Mesodermal cell (in vitro differentiated cells): ENCODE measurements around the gene EDC4.

ENCODE experiments used
- H3K27ac ChIP-seq: 2 replicates; pipeline ENCODE4 v1.7.0; 2013; ENCODE audit warnings: mild to moderate bottlenecking, low read depth, low read length, moderate library complexity; ENCODE audit not compliant: severe bottlenecking
- H3K36me3 ChIP-seq: 2 replicates; pipeline ENCODE4 v1.7.1; 2013; ENCODE audit warnings: mild to moderate bottlenecking, low read length, moderate library complexity; ENCODE audit not compliant: control insufficient read depth, insufficient read depth
- H3K4me1 ChIP-seq: one replicate; pipeline ENCODE4 v1.7.1; 2013; ENCODE audit warnings: mild to moderate bottlenecking, low read length; ENCODE audit not compliant: insufficient read depth, control insufficient read depth, poor library complexity, severe bottlenecking
- H3K4me3 ChIP-seq: 2 replicates; pipeline ENCODE4 v1.7.0; 2013; ENCODE audit warnings: low read length, control low read depth, mild to moderate bottlenecking; ENCODE audit not compliant: insufficient read depth, poor library complexity, severe bottlenecking; ENCODE audit errors: extremely low read depth
- H3K9me3 ChIP-seq: 2 replicates; pipeline ENCODE4 v1.7.1; 2013; ENCODE audit warnings: mild to moderate bottlenecking, low read length, moderate library complexity; ENCODE audit not compliant: control insufficient read depth
- WGBS, 2 experiments: methylation state at CpG; one replicate each; pipeline ENCODE4 v1.1.5; 2013; ENCODE audit warnings: missing lambda C conversion rate in 2 of 2; ENCODE audit not compliant: insufficient coverage in 2 of 2; 5-methylcytosine and 5-hydroxymethylcytosine counted together

The EDC4 gene

DNA sequence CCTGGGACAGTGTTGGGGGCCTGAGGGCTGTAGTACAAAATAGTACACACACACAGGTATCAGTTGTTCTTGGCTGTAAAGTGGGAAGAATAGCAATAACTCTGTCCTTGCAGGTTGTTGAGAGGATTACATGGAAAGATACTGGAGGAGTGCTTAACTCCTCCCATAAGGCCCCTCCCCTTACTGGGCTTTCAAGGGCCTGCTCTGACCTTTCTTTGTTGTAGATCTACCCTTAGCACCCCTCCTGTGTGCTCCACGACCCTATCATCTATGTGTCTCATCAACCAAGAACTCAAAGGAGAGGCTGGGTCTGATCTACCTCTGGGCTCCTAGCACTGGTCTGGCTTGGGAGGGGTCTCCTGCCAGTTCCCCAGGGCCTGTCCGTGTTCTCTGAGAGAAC lies 8.3 kb upstream of the EDC4 start:
- peaks cover 93% of the 10 kb centered on the region for H3K36me3 ChIP-seq
- H3K9me3 ChIP-seq, result no peaks in the 10 kb centered on the region
- H3K4me3 ChIP-seq, result no peak overlapping the region
- no peak overlapping the region for H3K27ac ChIP-seq
- 88 to 93% methylated on average over 1 to 2 of the region's 2 CpGs for WGBS, 2 experiments
- H3K4me1 ChIP-seq, result peaks cover 17% of the 10 kb centered on the region

DNA sequence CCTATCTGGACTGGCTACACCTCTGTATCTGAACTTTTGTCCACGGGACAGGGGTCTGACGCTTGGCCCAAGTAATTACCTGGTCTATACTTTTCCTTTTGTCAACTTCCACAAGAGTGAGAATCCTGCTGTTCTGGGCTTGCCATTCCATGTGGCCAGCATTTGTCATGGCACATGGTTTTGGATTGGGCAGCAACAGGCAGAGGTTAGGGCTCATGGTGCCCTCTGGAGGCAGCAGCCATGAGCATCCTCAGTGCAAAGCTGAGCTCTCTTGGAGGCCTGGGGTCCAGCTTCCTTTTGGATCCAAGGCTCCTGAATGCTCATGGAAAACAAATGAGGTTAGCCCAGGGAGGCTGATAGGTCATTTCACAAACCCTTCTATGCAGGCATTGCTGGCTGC lies 7.5 kb upstream of the EDC4 start:
- 100% methylated on average over 2 of the region's 2 CpGs for WGBS, 2 experiments
- Histone ChIP-seq H3K36me3 (peaks cover 95% of the 10 kb centered on the region), H3K4me3 (no peak overlapping the region), H3K4me1 (peaks cover 17% of the 10 kb centered on the region), H3K27ac (no peak overlapping the region), H3K9me3 (no peaks in the 10 kb centered on the region)

DNA sequence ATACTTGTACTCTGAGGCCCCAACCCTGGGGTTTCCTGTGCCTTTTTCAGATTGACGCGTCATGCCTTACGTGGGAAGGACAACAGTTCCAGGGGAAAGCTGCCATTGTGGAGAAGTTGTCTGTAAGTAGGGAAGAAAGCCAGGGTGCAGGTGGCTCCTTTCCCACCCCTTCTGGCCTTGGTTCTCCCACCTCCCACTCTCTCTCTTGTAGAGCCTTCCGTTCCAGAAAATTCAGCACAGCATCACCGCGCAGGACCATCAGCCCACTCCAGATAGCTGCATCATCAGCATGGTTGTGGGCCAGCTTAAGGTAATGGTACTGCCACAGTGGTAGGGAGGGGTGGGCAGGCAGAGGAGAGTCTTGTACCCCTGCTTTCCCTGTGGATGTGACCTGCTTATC lies 4.6 kb upstream of the EDC4 start:
- WGBS, 2 experiments, result 100% methylated on average over 1 to 2 of the region's 6 CpGs
- Histone ChIP-seq H3K4me3 (no peak overlapping the region), H3K9me3 (no peaks in the 10 kb centered on the region), H3K27ac (no peak overlapping the region), H3K4me1 (peaks cover under 1% of the 10 kb centered on the region), H3K36me3 (peaks cover 87% of the 10 kb centered on the region)

DNA sequence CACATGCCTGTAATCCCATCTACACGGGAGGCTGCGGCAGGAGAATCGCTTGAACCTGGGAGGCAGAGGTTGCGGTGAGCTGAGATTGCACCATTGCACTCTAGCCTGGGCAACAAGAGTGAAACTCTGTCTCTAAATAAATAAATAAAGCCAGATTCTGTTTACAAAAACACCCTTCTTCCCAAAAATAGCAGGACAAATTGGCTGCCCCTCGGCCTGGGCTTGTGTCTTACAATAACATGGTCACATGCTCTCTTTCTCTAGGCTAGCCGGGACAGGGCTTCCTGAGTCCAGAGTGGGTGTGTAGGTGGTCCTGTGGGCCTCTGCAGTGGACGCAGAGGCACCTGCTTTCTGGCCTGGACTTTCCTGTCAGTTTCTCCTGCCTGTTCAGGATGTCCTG lies 3.2 kb upstream of the EDC4 start:
- no peaks in the 10 kb centered on the region for H3K9me3 ChIP-seq
- H3K4me3 ChIP-seq, result no peak overlapping the region
- H3K36me3 ChIP-seq, result peaks cover 76% of the 10 kb centered on the region
- H3K4me1 ChIP-seq, result peaks cover 7% of the 10 kb centered on the region
- H3K27ac ChIP-seq, result no peak overlapping the region
- WGBS, 2 experiments, result 87 to 97% methylated on average over 6 to 7 of the region's 7 CpGs

DNA sequence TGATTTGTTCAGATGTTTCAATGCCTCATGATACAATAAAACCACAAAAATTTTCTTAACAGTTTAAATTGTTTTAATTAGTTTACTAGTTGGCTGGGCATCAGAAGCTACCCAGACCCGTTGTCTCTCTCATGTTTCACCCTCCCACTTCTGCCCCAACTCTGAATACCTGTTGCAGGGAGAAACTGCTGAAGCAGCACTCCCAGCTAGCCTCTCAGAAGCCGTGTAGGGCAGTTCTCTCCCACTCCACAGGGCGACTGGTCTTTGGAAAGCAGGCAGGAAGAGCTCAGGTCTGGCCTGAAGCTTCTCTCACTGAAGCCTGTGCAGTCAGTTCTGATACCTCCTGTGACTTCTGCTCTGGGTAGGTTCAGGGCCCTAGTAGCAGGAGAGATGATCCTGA lies 1.6 kb upstream of the EDC4 start:
- Histone ChIP-seq H3K9me3 (no peaks in the 10 kb centered on the region), H3K27ac (no peak overlapping the region), H3K4me3 (no peak overlapping the region), H3K4me1 (peaks cover 7% of the 10 kb centered on the region), H3K36me3 (peaks cover 74% of the 10 kb centered on the region)
- WGBS, 2 experiments, result 95% methylated on average over 2 of the region's 3 CpGs; no CpG with 5 or more reads in 1 of the 2 experiments

DNA sequence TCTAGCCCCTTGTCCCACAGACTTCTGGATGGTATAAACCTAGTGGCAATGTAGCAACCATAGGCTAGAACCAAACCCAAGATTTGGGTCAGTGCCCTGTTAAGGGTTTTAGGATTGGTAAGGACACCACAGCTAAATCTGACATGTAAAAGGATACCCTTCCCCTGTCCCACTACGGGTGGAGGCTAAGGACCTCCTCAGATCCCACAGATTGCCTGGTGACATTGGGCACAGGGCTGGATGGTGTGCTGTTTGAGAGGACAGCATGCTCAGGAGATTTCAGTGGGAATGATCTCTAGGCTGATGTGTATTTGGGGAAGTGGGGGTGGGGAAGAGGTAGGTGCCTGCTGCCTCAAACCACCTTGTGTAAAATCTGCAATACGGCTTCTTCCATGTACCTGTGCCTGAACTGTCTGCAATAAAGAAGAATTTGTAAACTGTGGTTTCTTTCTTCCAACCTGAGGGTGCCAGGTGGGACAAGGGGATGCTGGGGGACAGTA lies 671 bp upstream of the EDC4 start:
- H3K9me3 ChIP-seq, result no peaks in the 10 kb centered on the region
- H3K36me3 ChIP-seq, result peaks cover 74% of the 10 kb centered on the region
- H3K4me1 ChIP-seq, result peaks cover 7% of the 10 kb centered on the region
- H3K4me3 ChIP-seq, result peak overlapping the region; percentile 79
- WGBS, 2 experiments, result 92 to 100% methylated on average over 1 of the region's 2 CpGs
- peak overlapping the region; percentile 64 for H3K27ac ChIP-seq

DNA sequence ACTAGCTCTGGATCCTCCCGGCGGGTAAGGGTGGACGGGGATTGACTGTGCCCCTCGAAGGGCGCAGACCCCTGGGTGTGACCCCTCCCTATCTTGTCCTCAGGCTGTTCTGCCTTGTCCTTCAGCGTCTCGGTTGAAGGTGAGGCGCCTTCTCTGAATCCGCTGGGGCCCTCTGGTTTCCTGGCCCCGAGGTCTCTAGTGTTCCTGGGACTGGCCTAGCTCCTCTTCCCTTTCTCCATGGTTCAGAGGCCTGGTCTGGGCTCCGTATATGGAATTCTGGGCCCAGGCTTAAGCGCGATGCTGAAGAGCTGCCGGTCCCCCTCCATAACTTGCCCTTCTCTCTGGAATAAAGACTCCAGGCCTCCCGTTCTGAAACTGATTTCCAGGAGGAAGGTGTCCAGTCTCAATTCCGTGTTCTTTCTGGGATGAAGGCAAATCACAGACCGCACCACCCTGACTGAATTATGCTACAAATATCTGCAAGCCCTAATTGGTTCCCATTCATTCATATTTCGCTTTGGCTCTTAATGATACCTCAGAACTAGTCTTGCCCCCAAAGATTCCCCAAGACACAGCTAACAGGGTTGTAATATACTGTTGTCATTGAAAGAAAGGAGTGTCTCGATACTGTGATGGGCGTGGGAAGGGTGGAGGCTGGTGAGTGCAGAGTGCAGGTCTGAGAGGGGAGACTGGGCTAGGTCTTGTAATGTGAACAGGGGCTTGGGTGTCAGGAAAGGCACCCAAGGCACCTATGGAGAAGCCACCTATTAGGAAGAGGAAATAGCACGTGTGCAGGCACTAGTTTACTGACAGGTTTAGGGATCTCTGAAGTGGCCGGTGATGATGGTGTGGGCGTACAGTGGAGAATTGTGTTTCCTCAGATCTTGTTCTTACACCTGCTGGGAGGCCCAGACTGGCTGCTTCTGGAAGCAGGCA lies 851 bp downstream of the EDC4 start:
- 24 to 27% methylated on average over 19 to 22 of the region's 23 CpGs for WGBS, 2 experiments

DNA sequence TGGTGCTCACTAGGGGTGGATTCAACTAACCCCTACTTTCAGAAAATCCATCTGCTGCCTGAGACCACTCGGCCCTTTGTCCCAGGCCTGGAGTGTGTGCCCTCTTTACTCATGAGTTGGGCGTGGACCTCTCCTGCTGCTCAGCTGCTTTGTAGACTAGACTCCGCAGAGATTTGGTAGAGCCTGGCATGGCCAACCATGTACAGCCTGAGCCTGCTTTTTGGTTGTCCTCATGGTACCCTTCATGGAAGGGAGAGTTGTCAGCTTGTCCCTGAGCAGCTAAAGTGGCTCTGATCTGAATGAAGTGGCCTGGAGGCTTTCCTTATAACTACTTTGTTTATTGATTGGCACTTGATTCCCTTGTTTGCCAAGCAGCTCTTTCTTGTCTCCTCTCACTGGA lies 1.5 kb downstream of the EDC4 start:
- Histone ChIP-seq H3K4me1 (peaks cover 7% of the 10 kb centered on the region), H3K36me3 (peaks cover 74% of the 10 kb centered on the region), H3K27ac (no peak overlapping the region), H3K9me3 (no peaks in the 10 kb centered on the region), H3K4me3 (peak overlapping the region; percentile 79)
- WGBS, 2 experiments, result 96 to 100% methylated on average over 3 of the region's 3 CpGs

More for the DNA sequence above, 851 bp downstream of the EDC4 start:
- H3K4me3 ChIP-seq, result peak overlapping the region; percentile 79
- peaks cover 7% of the 10 kb centered on the region for H3K4me1 ChIP-seq
- peaks cover 74% of the 10 kb centered on the region for H3K36me3 ChIP-seq
- H3K9me3 ChIP-seq, result no peaks in the 10 kb centered on the region
- H3K27ac ChIP-seq, result peak overlapping the region; percentile 64

DNA sequence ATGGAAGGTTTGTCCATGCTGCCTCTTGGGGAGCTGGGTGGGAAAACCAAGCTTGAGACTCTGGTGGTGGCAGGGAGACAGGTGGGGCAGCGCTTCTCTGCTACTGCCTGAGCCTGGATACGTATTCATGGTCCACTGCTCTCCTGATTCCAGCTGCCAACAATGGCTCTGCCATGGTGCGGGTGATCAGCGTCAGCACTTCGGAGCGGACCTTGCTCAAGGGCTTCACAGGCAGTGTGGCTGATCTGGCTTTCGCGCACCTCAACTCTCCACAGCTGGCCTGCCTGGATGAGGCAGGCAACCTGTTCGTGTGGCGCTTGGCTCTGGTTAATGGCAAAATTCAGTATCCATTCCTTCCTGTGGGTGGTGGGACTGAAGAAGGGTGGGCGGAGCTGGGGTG lies 4.2 kb downstream of the EDC4 start:
- no peaks in the 10 kb centered on the region for H3K9me3 ChIP-seq
- H3K27ac ChIP-seq, result no peak overlapping the region
- 99 to 100% methylated on average over 8 to 11 of the region's 11 CpGs for WGBS, 2 experiments
- H3K4me1 ChIP-seq, result peaks cover 7% of the 10 kb centered on the region
- peaks cover 73% of the 10 kb centered on the region for H3K36me3 ChIP-seq
- no peak overlapping the region for H3K4me3 ChIP-seq

DNA sequence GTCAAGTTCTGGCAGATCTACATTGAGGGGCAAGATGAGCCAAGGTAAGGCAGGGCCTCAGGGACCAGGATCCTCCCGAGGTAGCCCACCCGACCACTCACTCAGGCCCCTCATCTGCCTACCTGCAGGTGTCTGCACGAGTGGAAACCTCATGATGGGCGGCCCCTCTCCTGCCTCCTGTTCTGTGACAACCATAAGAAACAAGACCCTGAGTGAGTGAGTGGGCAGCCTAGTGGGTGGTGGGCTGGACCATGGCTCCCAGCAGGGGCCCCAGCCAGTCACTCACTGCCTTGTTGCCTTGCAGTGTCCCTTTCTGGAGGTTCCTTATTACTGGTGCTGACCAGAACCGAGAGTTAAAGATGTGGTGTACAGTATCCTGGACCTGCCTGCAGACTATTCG lies 5.4 kb downstream of the EDC4 start:
- no peak overlapping the region for H3K4me3 ChIP-seq
- H3K36me3 ChIP-seq, result peaks cover 79% of the 10 kb centered on the region
- H3K27ac ChIP-seq, result no peak overlapping the region
- H3K4me1 ChIP-seq, result peaks cover 7% of the 10 kb centered on the region
- WGBS, 2 experiments, result 93 to 98% methylated on average over 2 to 4 of the region's 6 CpGs
- H3K9me3 ChIP-seq, result no peaks in the 10 kb centered on the region

DNA sequence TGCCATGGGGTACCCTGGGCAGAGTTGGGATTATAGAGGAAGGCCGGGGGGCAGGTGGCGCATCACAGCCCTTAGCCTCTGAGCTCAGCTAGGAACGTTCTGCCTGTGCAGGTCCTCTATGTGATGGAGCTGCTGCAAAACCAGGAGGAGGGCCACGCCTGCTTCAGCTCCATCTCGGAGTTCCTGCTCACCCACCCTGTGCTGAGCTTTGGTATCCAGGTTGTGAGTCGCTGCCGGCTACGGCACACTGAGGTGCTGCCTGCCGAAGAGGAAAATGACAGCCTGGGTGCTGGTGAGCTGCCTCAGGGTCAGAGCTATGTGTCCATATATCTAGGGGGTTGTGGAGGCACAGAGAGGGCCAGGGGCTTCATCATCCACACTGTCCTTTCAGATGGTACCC lies 6.0 kb downstream of the EDC4 start:
- Histone ChIP-seq H3K9me3 (no peaks in the 10 kb centered on the region), H3K4me3 (no peak overlapping the region), H3K36me3 (peaks cover 84% of the 10 kb centered on the region), H3K4me1 (peaks cover 5% of the 10 kb centered on the region), H3K27ac (no peak overlapping the region)
- 93 to 96% methylated on average over 9 of the region's 9 CpGs for WGBS, 2 experiments
